ENCODE results near the gene CDC37. TPM values are rescaled to one million over a fixed set of nuclear protein-coding genes. Genes with fewer than 3 reads are reported as not detected.

Gene CDC37
- total RNA-seq, 4 donors from 2014 or later = 144 to 177 (median 162) TPM

GRCh38 chr19:10344780-10345179 lies 58.6 kb downstream of the CDC37 start:
- Histone ChIP-seq H3K27me3 (no peaks in the 10 kb centered on the region), H3K36me3 (peaks cover 0 to 9% of the 10 kb centered on the region in 2 donors), H3K4me3 (no peak overlapping the region), H3K27ac (no peak overlapping the region), H3K9me3 (no peaks in the 10 kb centered on the region), H3K4me1 (no peaks in the 10 kb centered on the region)
- TF ChIP-seq CTCF (IDR thresholded peaks at IDR 0.05) (no peak), POLR2AphosphoS5 (IDR thresholded peaks at IDR 0.05) (no peak), EP300 (IDR thresholded peaks at IDR 0.05) (no peak)
- no peak for ATAC-seq
- 81 to 87% methylated on average over 5 to 10 of the region's 10 CpGs for WGBS, 2 donors (ENCODE audit: low coverage in 1 of 2)

GRCh38 chr19:10343495-10343894 lies 59.8 kb downstream of the CDC37 start:
- no peak for ATAC-seq
- 80 to 83% methylated on average over 2 of the region's 2 CpGs for WGBS, 2 donors (ENCODE audit: low coverage in 1 of 2)
- no peaks in the 10 kb centered on the region for H3K36me3 ChIP-seq
- no peak overlapping the region for H3K4me3 ChIP-seq
- TF ChIP-seq CTCF (IDR thresholded peaks at IDR 0.05) (no peak), POLR2AphosphoS5 (IDR thresholded peaks at IDR 0.05) (no peak), POLR2A (IDR thresholded peaks at IDR 0.05) (no peak), EP300 (IDR thresholded peaks at IDR 0.05) (no peak)
- no peaks in the 10 kb centered on the region for H3K27me3 ChIP-seq
- no peak overlapping the region for H3K27ac ChIP-seq
- no peaks in the 10 kb centered on the region for H3K9me3 ChIP-seq
- no peaks in the 10 kb centered on the region for H3K4me1 ChIP-seq

Other genes with a start within 250 kb of the CDC37 start
- 10 to 100 TPM; 28.1 to 50.6 (median 38.1) TPM for gene DNMT1, start 208.6 kb downstream of the CDC37 start, total RNA-seq
- gene S1PR2, start 172.2 kb downstream of the CDC37 start, total RNA-seq = 10 to 100 TPM in 3 of 4 donors, 1 to 10 TPM in 1; 7.5 to 24.5 (median 16.7) TPM
- 10 to 100 TPM; 45.8 to 86.0 (median 51.9) TPM for gene MRPL4, start 151.3 kb downstream of the CDC37 start, total RNA-seq
- 10 to 100 TPM in 3 of 4 donors, 1 to 10 TPM in 1; 8.8 to 33.0 (median 19.6) TPM for gene ICAM1, start 132.4 kb downstream of the CDC37 start, total RNA-seq
- gene ICAM4, start 116.6 kb downstream of the CDC37 start, total RNA-seq = under 1 TPM in 1 of 4 donors, not detected in 3; 0.47 TPM
- gene ICAM5, start 113.6 kb downstream of the CDC37 start, total RNA-seq = under 1 TPM in 3 of 4 donors, not detected in 1; 0.12 to 0.54 (median 0.47) TPM
- gene ZGLP1, start 93.7 kb downstream of the CDC37 start, total RNA-seq = 1 to 10 TPM in 2 of 4 donors, under 1 TPM in 1, not detected in 1; 0.81 to 2.5 (median 1.1) TPM
- 10 to 100 TPM in 3 of 4 donors, 1 to 10 TPM in 1; 6.7 to 36.5 (median 16.6) TPM for gene FDX2, start 87.5 kb downstream of the CDC37 start, total RNA-seq
- 10 to 100 TPM; 15.6 to 33.2 (median 21.8) TPM for gene RAVER1, start 70.0 kb downstream of the CDC37 start, total RNA-seq
- gene ICAM3, start 63.9 kb downstream of the CDC37 start, total RNA-seq = 1 to 10 TPM; 3.4 to 9.3 (median 5.6) TPM
- 10 to 100 TPM; 40.8 to 77.2 (median 53.9) TPM for gene TYK2, start 23.0 kb downstream of the CDC37 start, total RNA-seq
- 10 to 100 TPM in 2 of 4 donors, 1 to 10 TPM in 2; 7.3 to 22.5 (median 10.0) TPM for gene PDE4A, start 17.0 kb upstream of the CDC37 start, total RNA-seq
- 10 to 100 TPM; 62.1 to 80.3 (median 69.8) TPM for gene KEAP1, start 99.8 kb upstream of the CDC37 start, total RNA-seq
- 1 to 10 TPM in 1 of 4 donors, not detected in 3; 1.1 TPM for gene S1PR5, start 113.9 kb upstream of the CDC37 start, total RNA-seq
- gene ATG4D, start 140.4 kb upstream of the CDC37 start, total RNA-seq = 10 to 100 TPM; 18.4 to 35.6 (median 24.9) TPM
- gene KRI1, start 162.5 kb upstream of the CDC37 start, total RNA-seq = 10 to 100 TPM; 16.0 to 28.0 (median 20.1) TPM
- 10 to 100 TPM in 2 of 4 donors, 1 to 10 TPM in 2; 5.4 to 15.9 (median 10.6) TPM for gene CDKN2D, start 165.4 kb upstream of the CDC37 start, total RNA-seq
- gene AP1M2, start 183.8 kb upstream of the CDC37 start, total RNA-seq = 10 to 100 TPM in 1 of 4 donors, not detected in 3; 13.2 TPM
- 10 to 100 TPM; 34.3 to 51.7 (median 41.5) TPM for gene SLC44A2, start 222.0 kb upstream of the CDC37 start, total RNA-seq